Astrocyte (in vitro differentiated cells and primary cell): ENCODE measurements around the gene DGKQ. TPM values are rescaled to one million over a fixed set of nuclear protein-coding genes. Genes with fewer than 3 reads are reported as not detected.
A peak's percentile ranks its signal among the peaks of the same experiment; 100 is the strongest.

ENCODE experiments used
- DNase-seq: peaks from one replicate; pipeline ENCODE4 v3.0.0-alpha.2; 2010; ENCODE audit warnings: low read depth
- FAIRE-seq: peaks from 2 replicates; lab custom pipeline; 2011; peaks lifted over from hg19 to GRCh38; lab: Jason Lieb, UNC
- H2AFZ ChIP-seq: 2 replicates; pipeline ENCODE4 v1.6.0; 2012; ENCODE audit warnings: low read depth, low read length, inconsistent platforms
- H3K27ac ChIP-seq: 2 replicates; pipeline ENCODE4 v1.5.1; 2011; ENCODE audit warnings: low read depth, low read length, inconsistent platforms
- H3K27me3 ChIP-seq: 2 replicates; pipeline ENCODE4 v1.6.0; 2011; ENCODE audit warnings: low read length, inconsistent platforms; ENCODE audit not compliant: insufficient read depth
- H3K36me3 ChIP-seq: 2 replicates; pipeline ENCODE4 v1.5.1; 2011; ENCODE audit warnings: low read length, inconsistent platforms; ENCODE audit not compliant: insufficient read depth
- H3K4me1 ChIP-seq: 2 replicates; pipeline ENCODE4 v1.5.1; 2011; ENCODE audit warnings: low read length, inconsistent platforms; ENCODE audit not compliant: insufficient read depth
- H3K4me2 ChIP-seq: 2 replicates; pipeline ENCODE4 v1.6.0; 2012; ENCODE audit warnings: low read length, inconsistent platforms
- H3K4me3 ChIP-seq: 2 replicates; pipeline ENCODE4 v1.5.1; 2011; ENCODE audit warnings: low read depth, mild to moderate bottlenecking, low read length, inconsistent platforms; ENCODE audit not compliant: insufficient read depth
- H3K79me2 ChIP-seq: 2 replicates; pipeline ENCODE4 v1.6.0; 2012; ENCODE audit warnings: mild to moderate bottlenecking, low read length, inconsistent platforms; ENCODE audit not compliant: insufficient read depth
- H3K9ac ChIP-seq: 2 replicates; pipeline ENCODE4 v1.6.0; 2012; ENCODE audit warnings: mild to moderate bottlenecking, low read length, inconsistent platforms
- H3K9me3 ChIP-seq: 2 replicates; pipeline ENCODE4 v1.5.1; 2012; ENCODE audit warnings: low read depth, mild to moderate bottlenecking, low read length, inconsistent platforms; ENCODE audit not compliant: insufficient read depth
- H4K20me1 ChIP-seq: 2 replicates; pipeline ENCODE4 v1.6.0; 2012; ENCODE audit warnings: low read length, inconsistent platforms; ENCODE audit not compliant: insufficient read depth
- H3K27ac Mint-ChIP-seq: one replicate; pipeline ENCODE4 v1.8.0; 2021; ENCODE audit warnings: mild to moderate bottlenecking, mixed read lengths; ENCODE audit not compliant: unreplicated experiment
- H3K27me3 Mint-ChIP-seq: one replicate; pipeline ENCODE4 v1.8.0; 2021; ENCODE audit warnings: low read depth, mixed read lengths; ENCODE audit not compliant: unreplicated experiment
- H3K36me3 Mint-ChIP-seq: one replicate; pipeline ENCODE4 v1.8.0; 2021; ENCODE audit warnings: low read depth, mixed read lengths; ENCODE audit not compliant: unreplicated experiment
- H3K4me1 Mint-ChIP-seq: one replicate; pipeline ENCODE4 v1.8.0; 2021; ENCODE audit warnings: low read depth, mixed read lengths; ENCODE audit not compliant: unreplicated experiment
- H3K4me3 Mint-ChIP-seq: one replicate; pipeline ENCODE4 v1.8.0; 2021; ENCODE audit warnings: mild to moderate bottlenecking, moderate library complexity, mixed read lengths; ENCODE audit not compliant: unreplicated experiment
- H3K9me3 Mint-ChIP-seq: one replicate; pipeline ENCODE4 v1.8.0; 2021; ENCODE audit warnings: mild to moderate bottlenecking, mixed read lengths; ENCODE audit not compliant: unreplicated experiment
- EZH2 ChIP-seq: IDR thresholded peaks from 2 replicates; pipeline ENCODE4 v1.6.1; 2012; ENCODE audit warnings: mild to moderate bottlenecking, low read length, inconsistent platforms; ENCODE audit not compliant: insufficient read depth
- total RNA-seq: library from RNA; stranded (reverse); gene quantifications from 2 replicates; pipeline ENCODE4 v1.2.1, GENCODE V29; 2021
- TF ChIP-seq, protein P1 (sequence below): IDR thresholded peaks from 2 replicates; pipeline ENCODE4 v1.5.1; 2011; ENCODE audit warnings: low read depth, mild to moderate bottlenecking, inconsistent platforms, low read length, moderate library complexity; ENCODE audit not compliant: insufficient read depth

DGKQ gene
- total RNA-seq, 1 donor from 2014 or later, result 19.0 TPM

DNA sequence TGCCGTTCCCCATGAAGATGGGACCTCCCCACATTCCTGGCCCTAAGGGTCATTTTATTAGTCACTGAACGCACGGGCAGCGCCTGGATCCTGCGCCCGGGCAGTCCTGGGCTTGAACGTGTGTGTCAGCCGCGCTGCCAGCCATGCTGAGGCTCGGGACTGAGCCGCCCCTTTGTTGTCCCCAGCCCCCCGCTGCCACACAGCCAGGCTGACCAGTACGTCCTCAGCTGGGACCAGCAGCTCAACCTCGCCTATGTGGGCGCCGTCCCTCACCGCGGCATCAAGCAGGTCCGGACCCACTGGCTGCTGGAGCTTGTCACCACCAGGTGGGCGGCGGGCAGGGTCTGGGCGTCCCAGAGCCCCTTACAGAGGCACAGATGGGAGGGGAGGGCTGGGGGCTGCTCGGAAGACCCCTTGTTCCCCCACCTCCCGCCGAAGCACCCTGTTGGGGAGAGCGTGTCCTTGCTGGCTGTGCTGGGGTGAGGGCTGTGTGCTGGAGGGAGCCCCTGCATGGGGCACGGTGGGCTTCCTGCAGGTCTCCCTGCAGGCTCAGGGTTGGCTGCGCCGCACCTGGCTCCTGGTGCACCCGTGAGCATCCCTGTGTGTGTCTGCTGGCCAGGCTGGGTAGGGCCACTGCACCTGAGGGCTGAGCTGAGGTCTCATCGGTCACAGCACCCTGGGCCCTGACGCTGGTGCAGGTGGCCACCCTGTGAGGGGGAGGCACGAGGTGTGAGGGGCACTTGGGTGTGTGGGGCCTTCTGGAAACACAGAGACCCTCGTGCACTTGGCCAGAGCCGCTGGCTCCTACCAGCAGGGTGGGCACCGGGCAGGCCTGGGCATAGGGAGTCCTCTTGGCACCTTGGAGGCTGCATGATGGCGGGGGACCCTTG lies 14.5 kb upstream of the DGKQ start:
- H3K9ac ChIP-seq, result peak overlapping the region; percentile 83
- H3K36me3 Mint-ChIP-seq, result peaks cover 3% of the 10 kb centered on the region

DNA sequence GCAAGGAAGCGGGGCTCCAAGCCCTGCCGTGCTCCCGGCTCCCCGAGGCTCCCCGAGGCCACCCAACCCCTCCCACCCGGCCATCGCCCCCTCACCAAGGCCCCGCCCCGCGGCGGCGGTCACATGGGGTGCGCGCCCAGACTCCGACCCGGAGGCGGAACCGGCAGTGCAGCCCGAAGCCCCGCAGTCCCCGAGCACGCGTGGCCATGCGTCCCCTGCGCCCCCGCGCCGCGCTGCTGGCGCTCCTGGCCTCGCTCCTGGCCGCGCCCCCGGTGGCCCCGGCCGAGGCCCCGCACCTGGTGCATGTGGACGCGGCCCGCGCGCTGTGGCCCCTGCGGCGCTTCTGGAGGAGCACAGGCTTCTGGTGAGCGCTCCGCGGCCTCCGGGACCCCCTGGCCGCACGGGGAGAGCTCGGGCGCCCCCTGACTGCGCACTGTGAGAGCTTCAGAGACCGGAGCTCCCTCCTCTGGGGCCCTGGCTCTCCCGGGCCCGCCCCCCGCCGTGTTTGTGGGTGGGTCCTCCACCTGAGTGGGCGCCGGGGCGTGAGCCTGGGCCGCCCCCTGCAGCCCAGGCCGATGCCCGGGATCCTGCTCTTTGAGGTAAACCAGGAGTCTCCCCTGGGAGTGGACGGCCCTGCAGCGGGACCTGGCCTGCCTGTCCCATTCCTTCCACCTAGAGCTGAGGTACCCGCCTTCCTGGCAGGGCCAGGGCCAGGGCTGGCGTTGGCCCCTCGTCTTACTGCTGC lies 13.7 kb upstream of the DGKQ start, which contains the start of gene IDUA:
IDUA (plus strand) TSS at position 166 of the 745 bp plus-strand sequence; CDS start at position 207, 41 bp downstream.
- no peaks in the 10 kb centered on the region for H3K9me3 Mint-ChIP-seq
- H3K79me2 ChIP-seq, result no peaks in the 10 kb centered on the region
- H3K36me3 ChIP-seq, result no peaks in the 10 kb centered on the region
- no peaks in the 10 kb centered on the region for H3K9me3 ChIP-seq
- H3K27me3 Mint-ChIP-seq, result no peaks in the 10 kb centered on the region
- TF ChIP-seq EZH2, result no peak
- TF ChIP-seq, protein P1, sequence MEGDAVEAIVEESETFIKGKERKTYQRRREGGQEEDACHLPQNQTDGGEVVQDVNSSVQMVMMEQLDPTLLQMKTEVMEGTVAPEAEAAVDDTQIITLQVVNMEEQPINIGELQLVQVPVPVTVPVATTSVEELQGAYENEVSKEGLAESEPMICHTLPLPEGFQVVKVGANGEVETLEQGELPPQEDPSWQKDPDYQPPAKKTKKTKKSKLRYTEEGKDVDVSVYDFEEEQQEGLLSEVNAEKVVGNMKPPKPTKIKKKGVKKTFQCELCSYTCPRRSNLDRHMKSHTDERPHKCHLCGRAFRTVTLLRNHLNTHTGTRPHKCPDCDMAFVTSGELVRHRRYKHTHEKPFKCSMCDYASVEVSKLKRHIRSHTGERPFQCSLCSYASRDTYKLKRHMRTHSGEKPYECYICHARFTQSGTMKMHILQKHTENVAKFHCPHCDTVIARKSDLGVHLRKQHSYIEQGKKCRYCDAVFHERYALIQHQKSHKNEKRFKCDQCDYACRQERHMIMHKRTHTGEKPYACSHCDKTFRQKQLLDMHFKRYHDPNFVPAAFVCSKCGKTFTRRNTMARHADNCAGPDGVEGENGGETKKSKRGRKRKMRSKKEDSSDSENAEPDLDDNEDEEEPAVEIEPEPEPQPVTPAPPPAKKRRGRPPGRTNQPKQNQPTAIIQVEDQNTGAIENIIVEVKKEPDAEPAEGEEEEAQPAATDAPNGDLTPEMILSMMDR, result no peak
- peaks cover 24% of the 10 kb centered on the region for H3K4me1 ChIP-seq
- peak within 1 kb of the TSS; percentile 78 for H3K27ac Mint-ChIP-seq
- peaks cover 6% of the 10 kb centered on the region for H3K36me3 Mint-ChIP-seq
- peaks cover 9% of the 10 kb centered on the region for H4K20me1 ChIP-seq
- peak within 1 kb of the TSS; percentile 99 for H3K4me2 ChIP-seq
- DNase-seq (peak; percentile 45), FAIRE-seq (no peak)
- peaks cover 8% of the 10 kb centered on the region for H3K4me1 Mint-ChIP-seq
- peak within 1 kb of the TSS; percentile 31 for H3K27ac ChIP-seq
- H3K27me3 ChIP-seq, result no peaks in the 10 kb centered on the region
- peak within 1 kb of the TSS; percentile 94 for H3K4me3 Mint-ChIP-seq
- H3K4me3 ChIP-seq, result peak within 1 kb of the TSS; percentile 80
- H2AFZ ChIP-seq, result peak within 1 kb of the TSS; percentile 88
- peak within 1 kb of the TSS; percentile 83 for H3K9ac ChIP-seq

More for the DNA sequence above, 14.5 kb upstream of the DGKQ start:
- Histone ChIP-seq H3K9me3 (no peaks in the 10 kb centered on the region), H3K4me2 (peak overlapping the region; percentile 99), H2AFZ (peak overlapping the region; percentile 88), H3K36me3 (no peaks in the 10 kb centered on the region), H3K4me3 (peak overlapping the region; percentile 80), H3K27me3 (no peaks in the 10 kb centered on the region), H3K4me1 (peaks cover 24% of the 10 kb centered on the region), H3K27ac (no peak overlapping the region), H3K79me2 (no peaks in the 10 kb centered on the region), H4K20me1 (peaks cover 9% of the 10 kb centered on the region)
- Mint-ChIP-seq H3K4me1 (peaks cover 8% of the 10 kb centered on the region), H3K4me3 (peak overlapping the region; percentile 83), H3K27ac (no peak overlapping the region), H3K27me3 (no peaks in the 10 kb centered on the region), H3K9me3 (no peaks in the 10 kb centered on the region)
- DNase-seq (no peak), FAIRE-seq (no peak)
- TF ChIP-seq, protein P1, result no peak
- TF ChIP-seq EZH2, result no peak
